ENCODE data around the gene PCDHGA9.
A peak's percentile ranks its signal among the peaks of the same experiment; 100 is the strongest.
"Not testable (repeated sequence)": the region's sequence is repeated elsewhere in the genome, so short reads cannot be mapped to it uniquely, and the experiment has no call there.

Gene PCDHGA9

DNA sequence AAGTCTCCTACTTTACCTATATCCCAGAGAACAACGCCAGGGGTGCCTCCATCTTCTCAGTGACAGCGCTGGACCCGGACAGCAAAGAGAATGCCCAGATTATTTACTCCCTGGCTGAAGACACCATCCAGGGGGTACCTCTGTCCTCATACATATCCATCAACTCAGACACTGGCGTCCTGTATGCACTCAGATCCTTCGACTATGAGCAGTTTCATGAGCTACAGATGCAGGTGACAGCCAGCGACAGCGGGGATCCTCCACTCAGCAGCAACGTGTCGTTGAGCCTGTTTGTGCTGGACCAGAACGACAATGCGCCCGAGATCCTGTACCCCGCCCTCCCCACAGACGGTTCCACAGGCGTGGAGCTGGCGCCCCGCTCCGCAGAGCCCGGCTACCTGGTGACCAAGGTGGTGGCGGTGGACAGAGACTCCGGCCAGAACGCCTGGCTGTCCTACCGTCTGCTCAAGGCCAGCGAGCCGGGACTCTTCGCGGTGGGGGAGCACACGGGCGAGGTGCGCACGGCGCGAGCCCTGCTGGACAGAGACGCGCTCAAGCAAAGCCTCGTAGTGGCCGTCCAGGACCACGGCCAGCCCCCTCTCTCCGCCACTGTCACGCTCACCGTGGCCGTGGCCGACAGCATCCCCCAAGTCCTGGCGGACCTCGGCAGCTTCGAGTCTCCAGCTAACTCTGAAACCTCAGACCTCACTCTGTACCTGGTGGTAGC lies 12.1 kb downstream of the PCDHGA9 start:
- DNase-seq = not testable (repeated sequence)

DNA sequence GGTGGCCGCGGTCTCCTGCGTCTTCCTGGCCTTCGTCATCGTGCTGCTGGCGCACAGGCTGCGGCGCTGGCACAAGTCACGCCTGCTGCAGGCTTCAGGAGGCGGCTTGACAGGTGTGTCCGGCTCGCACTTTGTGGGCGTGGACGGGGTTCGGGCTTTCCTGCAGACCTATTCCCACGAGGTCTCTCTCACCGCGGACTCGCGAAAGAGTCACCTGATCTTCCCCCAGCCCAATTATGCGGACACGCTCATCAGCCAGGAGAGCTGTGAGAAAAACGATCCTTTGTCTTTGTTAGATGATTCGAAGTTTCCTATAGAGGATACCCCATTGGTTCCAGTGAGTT lies 12.7 kb downstream of the PCDHGA9 start:
- DNase-seq = not testable (repeated sequence)

DNA sequence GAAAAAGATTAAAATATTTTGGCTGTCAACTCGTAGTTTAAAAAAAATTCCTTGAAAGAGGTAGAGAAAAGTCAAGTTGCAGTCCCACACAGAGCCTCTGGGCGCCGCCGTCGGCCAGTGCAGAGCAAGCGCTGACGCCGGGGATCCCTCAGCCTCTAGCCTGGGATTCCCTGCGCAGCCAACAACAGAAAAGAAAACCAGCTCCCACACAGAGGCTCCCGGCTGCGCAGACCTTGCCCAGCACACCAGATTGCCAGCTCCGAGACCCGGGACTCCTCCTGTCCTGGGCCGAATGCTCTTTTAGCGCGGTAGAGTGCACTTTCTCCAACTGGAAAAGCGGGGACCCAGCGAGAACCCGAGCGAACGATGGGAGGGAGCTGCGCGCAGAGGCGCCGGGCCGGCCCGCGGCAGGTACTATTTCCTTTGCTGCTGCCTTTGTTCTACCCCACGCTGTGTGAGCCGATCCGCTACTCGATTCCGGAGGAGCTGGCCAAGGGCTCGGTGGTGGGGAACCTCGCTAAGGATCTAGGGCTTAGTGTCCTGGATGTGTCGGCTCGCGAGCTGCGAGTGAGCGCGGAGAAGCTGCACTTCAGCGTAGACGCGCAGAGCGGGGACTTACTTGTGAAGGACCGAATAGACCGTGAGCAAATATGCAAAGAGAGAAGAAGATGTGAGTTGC lies 15.1 kb downstream of the PCDHGA9 start, which contains the start of gene PCDHGB7:
Gene PCDHGB7, plus strand, starts transcription at position 184 of the 679 bp plus-strand sequence. Its CDS starts 183 bp downstream, at position 367.
- peak in 1 of 2 donors; percentile 31 for DNase-seq

DNA sequence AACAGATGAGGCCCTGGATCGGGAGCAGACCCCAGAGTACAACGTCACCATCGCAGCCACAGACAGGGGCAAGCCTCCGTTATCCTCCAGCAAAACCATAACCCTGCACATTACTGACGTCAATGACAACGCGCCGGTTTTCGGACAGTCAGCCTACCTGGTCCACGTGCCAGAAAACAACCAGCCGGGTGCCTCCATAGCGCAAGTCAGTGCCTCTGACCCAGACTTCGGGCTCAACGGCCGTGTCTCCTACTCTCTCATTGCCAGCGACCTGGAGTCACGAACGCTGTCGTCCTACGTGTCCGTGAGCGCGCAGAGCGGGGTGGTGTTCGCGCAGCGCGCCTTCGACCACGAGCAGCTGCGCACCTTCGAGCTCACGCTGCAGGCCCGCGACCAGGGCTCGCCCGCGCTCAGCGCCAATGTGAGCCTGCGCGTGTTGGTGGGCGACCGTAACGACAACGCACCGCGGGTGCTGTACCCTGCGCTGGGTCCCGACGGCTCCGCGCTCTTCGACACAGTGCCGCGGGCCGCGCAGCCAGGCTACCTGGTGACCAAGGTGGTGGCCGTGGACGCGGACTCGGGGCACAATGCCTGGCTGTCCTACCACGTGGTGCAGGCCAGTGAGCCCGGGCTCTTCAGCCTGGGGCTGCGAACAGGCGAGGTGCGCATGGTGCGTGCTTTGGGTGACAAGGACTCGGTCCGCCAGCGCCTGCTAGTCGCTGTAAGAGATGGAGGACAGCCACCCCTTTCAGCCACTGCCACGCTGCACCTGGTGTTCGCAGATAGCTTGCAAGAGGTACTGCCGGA lies 16.7 kb downstream of the PCDHGA9 start:
- no peak for DNase-seq

DNA sequence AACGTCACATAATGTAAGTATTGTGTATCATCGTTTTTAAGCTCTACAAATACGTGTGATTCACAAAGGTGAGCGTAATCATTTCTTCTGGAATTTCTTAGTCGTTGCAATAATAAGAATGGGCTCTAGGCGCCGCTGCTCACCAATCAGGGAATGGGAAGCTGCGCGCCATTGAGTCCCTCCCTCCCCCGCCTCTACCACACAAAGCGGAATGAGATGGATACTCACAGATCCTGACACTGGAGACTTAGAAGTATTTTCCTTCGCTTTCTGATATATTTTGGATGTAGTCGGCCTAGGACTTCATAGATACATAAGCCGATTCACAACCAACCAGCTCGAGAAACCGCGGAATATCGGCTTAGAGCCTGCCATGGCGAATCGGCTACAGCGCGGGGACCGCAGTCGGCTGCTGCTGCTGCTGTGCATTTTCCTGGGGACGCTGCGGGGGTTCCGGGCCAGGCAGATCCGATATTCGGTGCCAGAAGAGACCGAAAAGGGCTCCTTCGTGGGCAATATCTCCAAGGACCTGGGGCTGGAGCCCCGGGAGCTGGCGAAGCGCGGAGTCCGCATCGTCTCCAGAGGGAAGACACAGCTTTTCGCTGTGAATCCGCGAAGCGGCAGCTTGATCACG lies 18.4 kb downstream of the PCDHGA9 start, which contains the start of gene PCDHGA11:
Gene PCDHGA11, plus strand, starts transcription at position 197 of the 634 bp plus-strand sequence. Its CDS starts 177 bp downstream, at position 374.
- no peak for DNase-seq

DNA sequence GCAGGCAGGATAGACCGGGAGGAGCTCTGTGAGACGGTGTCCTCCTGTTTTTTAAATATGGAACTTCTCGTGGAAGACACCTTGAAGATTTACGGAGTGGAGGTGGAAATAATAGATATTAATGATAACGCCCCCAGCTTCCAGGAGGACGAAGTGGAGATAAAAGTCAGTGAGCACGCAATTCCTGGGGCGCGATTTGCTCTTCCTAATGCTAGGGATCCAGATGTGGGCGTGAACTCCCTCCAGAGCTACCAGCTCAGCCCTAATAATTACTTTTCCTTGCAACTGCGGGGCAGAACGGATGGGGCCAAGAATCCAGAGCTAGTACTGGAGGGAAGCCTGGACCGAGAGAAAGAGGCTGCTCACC lies 18.9 kb downstream of the PCDHGA9 start:
- no peak for DNase-seq

DNA sequence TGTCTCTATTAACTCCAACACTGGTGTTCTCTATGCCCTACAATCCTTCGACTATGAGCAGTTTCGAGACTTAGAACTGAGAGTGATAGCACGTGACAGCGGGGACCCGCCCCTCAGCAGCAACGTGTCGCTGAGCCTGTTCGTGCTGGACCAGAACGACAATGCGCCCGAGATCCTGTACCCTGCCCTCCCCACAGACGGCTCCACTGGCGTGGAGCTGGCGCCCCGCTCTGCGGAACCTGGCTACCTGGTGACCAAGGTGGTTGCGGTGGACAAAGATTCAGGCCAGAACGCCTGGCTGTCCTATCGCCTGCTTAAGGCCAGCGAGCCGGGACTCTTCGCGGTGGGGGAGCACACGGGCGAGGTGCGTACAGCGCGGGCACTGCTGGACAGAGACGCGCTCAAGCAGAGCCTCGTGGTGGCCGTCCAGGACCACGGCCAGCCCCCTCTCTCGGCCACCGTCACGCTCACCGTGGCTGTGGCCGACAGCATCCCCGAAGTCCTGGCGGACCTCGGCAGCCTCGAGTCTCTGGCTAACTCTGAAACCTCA lies 20.2 kb downstream of the PCDHGA9 start:
- DNase-seq = no peak

DNA sequence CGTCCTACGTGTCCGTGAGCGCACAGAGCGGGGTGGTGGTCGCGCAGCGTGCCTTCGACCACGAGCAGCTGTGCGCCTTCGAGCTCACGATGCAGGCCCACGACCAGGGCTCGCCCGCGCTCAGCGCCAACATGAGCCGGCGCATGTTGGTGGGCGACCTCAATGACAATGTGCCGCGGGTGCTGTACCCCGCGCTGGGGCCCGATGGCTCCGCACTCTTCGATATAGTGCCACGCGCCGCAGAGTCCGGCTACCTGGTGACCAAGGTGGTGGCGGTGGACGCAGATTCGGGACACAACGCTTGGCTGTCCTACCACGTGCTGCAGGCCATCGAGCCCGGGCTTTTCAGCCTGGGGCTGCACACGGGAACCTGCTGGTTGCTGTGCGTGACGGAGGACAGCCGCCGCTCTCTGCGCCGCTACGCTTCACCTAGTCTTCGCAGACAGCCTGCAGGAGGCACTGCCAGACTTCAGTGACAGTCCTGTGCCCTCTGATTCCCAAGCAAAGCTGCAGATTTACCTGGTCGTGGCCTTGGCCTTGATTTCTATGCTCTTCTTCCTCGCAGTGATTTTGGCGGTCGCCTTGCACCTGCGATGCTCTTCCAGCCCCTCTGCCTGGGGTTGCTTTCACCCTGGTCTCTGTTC lies 25.3 kb downstream of the PCDHGA9 start:
- no peak for DNase-seq

DNA sequence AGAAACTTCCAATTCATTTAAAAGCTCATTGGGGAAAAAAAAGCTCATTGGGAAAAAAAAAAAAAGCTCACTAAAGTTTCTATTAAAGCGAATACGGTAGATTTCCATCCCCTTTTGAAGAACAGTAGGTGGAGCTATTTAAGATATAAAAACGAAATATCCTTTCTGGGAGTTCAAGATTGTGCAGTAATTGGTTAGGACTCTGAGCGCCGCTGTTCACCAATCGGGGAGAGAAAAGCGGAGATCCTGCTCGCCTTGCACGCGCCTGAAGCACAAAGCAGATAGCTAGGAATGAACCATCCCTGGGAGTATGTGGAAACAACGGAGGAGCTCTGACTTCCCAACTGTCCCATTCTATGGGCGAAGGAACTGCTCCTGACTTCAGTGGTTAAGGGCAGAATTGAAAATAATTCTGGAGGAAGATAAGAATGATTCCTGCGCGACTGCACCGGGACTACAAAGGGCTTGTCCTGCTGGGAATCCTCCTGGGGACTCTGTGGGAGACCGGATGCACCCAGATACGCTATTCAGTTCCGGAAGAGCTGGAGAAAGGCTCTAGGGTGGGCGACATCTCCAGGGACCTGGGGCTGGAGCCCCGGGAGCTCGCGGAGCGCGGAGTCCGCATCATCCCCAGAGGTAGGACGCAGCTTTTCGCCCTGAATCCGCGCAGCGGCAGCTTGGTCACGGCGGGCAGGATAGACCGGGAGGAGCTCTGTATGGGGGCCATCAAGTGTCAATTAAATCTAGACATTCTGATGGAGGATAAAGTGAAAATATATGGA lies 27.9 kb downstream of the PCDHGA9 start, which contains the start of gene PCDHGA12:
Gene PCDHGA12, plus strand, starts transcription at position 176 of the 782 bp plus-strand sequence. Its CDS starts 253 bp downstream, at position 429.
- DNase-seq = peak in 1 of 2 donors; percentile 37

DNA sequence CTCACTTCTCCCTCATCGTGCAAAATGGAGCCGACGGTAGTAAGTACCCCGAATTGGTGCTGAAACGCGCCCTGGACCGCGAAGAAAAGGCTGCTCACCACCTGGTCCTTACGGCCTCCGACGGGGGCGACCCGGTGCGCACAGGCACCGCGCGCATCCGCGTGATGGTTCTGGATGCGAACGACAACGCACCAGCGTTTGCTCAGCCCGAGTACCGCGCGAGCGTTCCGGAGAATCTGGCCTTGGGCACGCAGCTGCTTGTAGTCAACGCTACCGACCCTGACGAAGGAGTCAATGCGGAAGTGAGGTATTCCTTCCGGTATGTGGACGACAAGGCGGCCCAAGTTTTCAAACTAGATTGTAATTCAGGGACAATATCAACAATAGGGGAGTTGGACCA lies 28.7 kb downstream of the PCDHGA9 start:
- no peak for DNase-seq

DNA sequence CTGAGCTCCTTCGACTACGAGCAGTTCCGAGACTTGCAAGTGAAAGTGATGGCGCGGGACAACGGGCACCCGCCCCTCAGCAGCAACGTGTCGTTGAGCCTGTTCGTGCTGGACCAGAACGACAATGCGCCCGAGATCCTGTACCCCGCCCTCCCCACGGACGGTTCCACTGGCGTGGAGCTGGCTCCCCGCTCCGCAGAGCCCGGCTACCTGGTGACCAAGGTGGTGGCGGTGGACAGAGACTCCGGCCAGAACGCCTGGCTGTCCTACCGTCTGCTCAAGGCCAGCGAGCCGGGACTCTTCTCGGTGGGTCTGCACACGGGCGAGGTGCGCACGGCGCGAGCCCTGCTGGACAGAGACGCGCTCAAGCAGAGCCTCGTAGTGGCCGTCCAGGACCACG lies 29.7 kb downstream of the PCDHGA9 start:
- not testable (repeated sequence) for DNase-seq

DNA sequence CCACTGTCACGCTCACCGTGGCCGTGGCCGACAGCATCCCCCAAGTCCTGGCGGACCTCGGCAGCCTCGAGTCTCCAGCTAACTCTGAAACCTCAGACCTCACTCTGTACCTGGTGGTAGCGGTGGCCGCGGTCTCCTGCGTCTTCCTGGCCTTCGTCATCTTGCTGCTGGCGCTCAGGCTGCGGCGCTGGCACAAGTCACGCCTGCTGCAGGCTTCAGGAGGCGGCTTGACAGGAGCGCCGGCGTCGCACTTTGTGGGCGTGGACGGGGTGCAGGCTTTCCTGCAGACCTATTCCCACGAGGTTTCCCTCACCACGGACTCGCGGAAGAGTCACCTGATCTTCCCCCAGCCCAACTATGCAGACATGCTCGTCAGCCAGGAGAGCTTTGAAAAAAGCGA lies 30.1 kb downstream of the PCDHGA9 start:
- not testable (repeated sequence) for DNase-seq

DNA sequence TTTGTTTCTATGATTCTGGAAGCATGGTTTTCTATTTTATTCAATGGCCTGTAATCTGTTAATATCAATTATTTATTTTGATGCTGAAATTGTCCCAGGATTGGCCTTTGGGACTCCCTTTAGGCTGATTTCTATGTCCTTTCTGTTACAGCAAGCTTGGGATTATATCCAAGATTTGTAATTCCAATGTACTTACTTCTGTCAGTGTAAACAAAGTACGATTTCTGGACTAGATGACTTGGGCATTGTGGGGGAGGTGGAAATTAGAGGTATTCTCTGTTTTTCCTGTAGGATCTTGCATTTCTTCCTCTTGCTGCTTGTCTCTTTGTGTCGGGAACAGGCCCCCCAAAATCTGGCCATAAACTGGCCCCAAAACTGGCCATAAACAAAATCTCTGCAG lies 31.4 kb downstream of the PCDHGA9 start:
- DNase-seq = no peak

DNA sequence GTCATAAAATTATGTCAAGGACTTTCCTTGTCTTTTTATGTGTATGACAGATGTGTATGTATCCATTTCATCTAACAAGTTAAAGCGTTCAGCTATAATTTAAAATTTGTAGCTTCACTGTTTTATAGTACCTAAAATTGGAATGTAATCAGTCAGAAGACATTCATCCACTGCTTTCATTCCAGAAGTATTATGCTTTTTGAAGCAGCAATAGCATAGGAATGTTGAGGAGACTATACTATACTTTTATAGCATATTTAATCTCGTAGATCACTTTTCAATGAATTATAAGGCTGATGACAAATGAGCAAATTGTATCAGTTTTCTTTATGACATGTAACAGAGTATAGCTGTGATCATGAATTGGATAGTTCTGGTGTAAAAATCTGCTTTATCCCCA lies 34.6 kb downstream of the PCDHGA9 start:
- no peak for DNase-seq

DNA sequence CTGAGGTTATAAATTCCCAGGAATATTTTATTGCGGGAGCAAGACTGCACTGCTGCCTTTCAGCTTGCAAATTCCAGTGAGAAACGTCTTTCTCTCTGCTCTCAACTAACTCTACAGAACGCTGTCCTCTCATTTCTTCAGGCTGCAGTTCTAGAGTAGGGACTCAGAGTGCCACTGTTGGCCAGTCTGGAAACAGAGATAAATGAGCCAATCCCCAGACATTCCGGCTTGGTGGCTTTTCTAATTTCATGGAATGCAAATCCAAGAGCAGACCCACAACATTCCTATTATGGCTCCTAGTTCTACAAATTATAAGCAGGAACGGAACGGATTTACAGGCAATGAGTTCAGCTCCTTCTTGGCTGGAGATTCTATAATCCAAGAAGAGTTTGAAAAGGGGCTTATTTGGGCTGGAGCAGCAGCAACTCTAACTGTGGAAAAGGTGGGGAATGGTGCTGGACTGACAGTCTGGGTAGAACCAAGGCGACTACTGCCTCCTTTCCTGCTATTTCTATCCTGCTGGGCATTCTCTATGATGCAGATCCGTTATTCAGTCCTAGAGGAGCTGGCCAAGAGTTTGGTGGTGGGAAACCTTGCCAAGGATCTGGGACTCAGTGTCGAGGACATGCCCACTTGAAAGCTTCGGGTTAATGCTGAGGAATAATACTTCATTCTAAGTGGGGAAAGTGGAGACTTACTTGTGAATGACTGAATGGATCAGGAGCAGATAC lies 37.0 kb downstream of the PCDHGA9 start:
- no peak for DNase-seq

DNA sequence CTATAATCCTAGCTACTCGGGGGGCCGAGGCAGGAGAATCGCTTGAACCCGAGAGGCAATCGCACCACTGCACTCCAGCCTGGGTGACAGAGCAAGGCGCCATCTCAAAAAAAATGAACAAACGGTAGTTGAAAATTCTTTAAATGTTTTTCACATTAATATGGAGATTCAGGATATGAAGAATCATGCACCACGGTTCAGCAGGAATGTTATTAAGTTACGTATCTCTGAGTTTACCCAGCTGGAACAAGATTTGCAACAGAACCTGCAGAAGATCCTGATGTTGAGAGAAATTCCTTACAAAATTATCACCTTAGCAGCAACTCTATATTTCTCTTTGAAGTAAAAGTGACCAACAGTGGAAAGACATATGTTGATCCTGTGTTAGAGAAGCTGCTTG lies 37.8 kb downstream of the PCDHGA9 start:
- no peak for DNase-seq

DNA sequence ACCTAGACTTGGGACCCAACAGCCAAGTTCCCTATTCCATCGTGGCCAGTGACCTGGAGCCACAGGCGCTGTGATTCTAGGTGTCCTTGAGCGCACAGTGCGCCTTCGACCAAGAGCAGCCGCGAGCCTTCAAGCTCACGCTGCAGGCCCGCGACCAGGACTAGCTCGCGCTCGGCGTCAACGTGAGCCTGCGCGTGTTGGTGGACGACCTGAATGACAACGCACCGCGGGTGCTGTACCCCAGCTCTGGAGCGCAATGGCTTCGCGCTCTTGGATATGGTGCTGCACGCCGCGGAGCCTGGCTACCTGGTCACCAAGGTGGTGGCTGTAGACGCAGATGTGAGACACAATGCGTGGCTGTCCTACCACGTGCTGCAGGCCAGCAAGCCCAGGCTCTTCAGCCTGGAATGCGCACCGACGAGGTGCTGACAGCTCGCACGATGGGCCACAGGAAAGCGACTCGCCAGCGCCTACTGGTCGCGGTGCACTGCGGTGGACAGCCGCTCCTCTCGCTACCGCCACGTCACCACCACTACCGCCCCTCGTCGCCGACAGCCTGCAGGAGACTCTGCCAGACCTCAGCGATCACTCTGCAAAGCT lies 39.1 kb downstream of the PCDHGA9 start:
- DNase-seq = no peak
